H9 (cell line): ENCODE measurements around the gene PTPRN2. TPM values are rescaled to one million over a fixed set of nuclear protein-coding genes. Genes with fewer than 3 reads are reported as not detected.

ENCODE experiments used
- DNase-seq: peaks from one replicate; pipeline ENCODE4 v3.0.0-alpha.2; 2017
- H2AFZ ChIP-seq: one replicate; pipeline ENCODE4 v1.6.1; 2013; ENCODE audit warnings: mild to moderate bottlenecking, low read length, control low read depth, moderate library complexity
- H2AK5ac ChIP-seq: 2 replicates; pipeline ENCODE4 v1.6.1; 2013; ENCODE audit warnings: low read length, control low read depth, mixed read lengths; ENCODE audit not compliant: insufficient read length
- H2BK120ac ChIP-seq: one replicate; pipeline ENCODE4 v1.6.1; 2013; ENCODE audit warnings: low read depth, mild to moderate bottlenecking, low read length, control low read depth, inconsistent platforms; ENCODE audit not compliant: poor library complexity, severe bottlenecking
- H2BK12ac ChIP-seq: 2 replicates; pipeline ENCODE4 v1.6.1; 2013; ENCODE audit warnings: low read length, control low read depth, mixed read lengths, low read depth; ENCODE audit not compliant: insufficient read length
- H2BK15ac ChIP-seq: 2 replicates; pipeline ENCODE4 v1.6.1; 2013; ENCODE audit warnings: low read depth, low read length, control low read depth
- H2BK20ac ChIP-seq: one replicate; pipeline ENCODE4 v1.6.1; 2013; ENCODE audit warnings: low read depth, mild to moderate bottlenecking, low read length, control low read depth, inconsistent platforms; ENCODE audit not compliant: poor library complexity, severe bottlenecking
- H2BK5ac ChIP-seq: 2 replicates; pipeline ENCODE4 v1.6.1; 2013; ENCODE audit warnings: low read length, control low read depth, mixed read lengths; ENCODE audit not compliant: insufficient read length
- H3K14ac ChIP-seq: 2 replicates; pipeline ENCODE4 v1.6.1; 2013; ENCODE audit warnings: low read length, control low read depth; ENCODE audit not compliant: insufficient read depth
- H3K18ac ChIP-seq: 2 replicates; pipeline ENCODE4 v1.6.1; 2013; ENCODE audit warnings: low read depth, mild to moderate bottlenecking, mixed read lengths, low read length, control low read depth; ENCODE audit not compliant: insufficient read length
- H3K23ac ChIP-seq: 2 replicates; pipeline ENCODE4 v1.6.1; 2013; ENCODE audit warnings: low read length, control low read depth, mixed read lengths, low read depth; ENCODE audit not compliant: insufficient read length
- H3K23me2 ChIP-seq: 2 replicates; pipeline ENCODE4 v1.6.1; 2013; ENCODE audit warnings: low read depth, mild to moderate bottlenecking, mixed read lengths, low read length, control low read depth; ENCODE audit not compliant: insufficient read length, poor library complexity, severe bottlenecking
- H3K27ac ChIP-seq: 2 replicates; pipeline ENCODE4 v1.5.1; 2013; ENCODE audit warnings: low read length, control low read depth, mixed read lengths, low read depth; ENCODE audit not compliant: insufficient read length
- H3K27me3 ChIP-seq: 2 replicates; pipeline ENCODE4 v1.6.1; 2013; ENCODE audit warnings: low read length, control low read depth, inconsistent platforms; ENCODE audit not compliant: insufficient read depth
- H3K4ac ChIP-seq: 2 replicates; pipeline ENCODE4 v1.6.1; 2013; ENCODE audit warnings: low read depth, mild to moderate bottlenecking, control low read depth, inconsistent platforms, low read length, moderate library complexity
- H3K4me1 ChIP-seq: 2 replicates; pipeline ENCODE4 v1.6.1; 2013; ENCODE audit warnings: low read length, control low read depth, inconsistent platforms; ENCODE audit not compliant: insufficient read depth
- H3K4me2 ChIP-seq: 2 replicates; pipeline ENCODE4 v1.6.1; 2013; ENCODE audit warnings: low read length, control low read depth, mixed read lengths; ENCODE audit not compliant: insufficient read length, insufficient read depth
- H3K56ac ChIP-seq: 2 replicates; pipeline ENCODE4 v1.6.1; 2013; ENCODE audit warnings: low read depth, mild to moderate bottlenecking, mixed read lengths, low read length, control low read depth; ENCODE audit not compliant: insufficient read length
- H3K79me1 ChIP-seq: 2 replicates; pipeline ENCODE4 v1.6.1; 2013; ENCODE audit warnings: low read depth, mild to moderate bottlenecking, moderate library complexity, low read length, control low read depth, inconsistent platforms; ENCODE audit not compliant: insufficient read depth, poor library complexity, severe bottlenecking
- H3K79me2 ChIP-seq: 2 replicates; pipeline ENCODE4 v1.6.1; 2013; ENCODE audit warnings: low read length, control low read depth, inconsistent platforms; ENCODE audit not compliant: insufficient read depth
- H3K9ac ChIP-seq: 2 replicates; pipeline ENCODE4 v1.6.1; 2013; ENCODE audit warnings: low read length, control low read depth, mixed read lengths; ENCODE audit not compliant: insufficient read length; ENCODE audit errors: extremely low read depth
- H3K9me3 ChIP-seq: one replicate; pipeline ENCODE4 v1.6.1; 2013; ENCODE audit warnings: low read depth, low read length, inconsistent platforms; ENCODE audit not compliant: control insufficient read depth
- H3T11ph ChIP-seq: one replicate; pipeline ENCODE4 v1.6.1; 2013; ENCODE audit warnings: mild to moderate bottlenecking, low read length, control low read depth, inconsistent platforms
- H4K20me1 ChIP-seq: one replicate; pipeline ENCODE4 v1.6.1; 2013; ENCODE audit not compliant: control insufficient read depth, insufficient read length, insufficient read depth
- H4K5ac ChIP-seq: 2 replicates; pipeline ENCODE4 v1.6.1; 2013; ENCODE audit warnings: low read depth, mild to moderate bottlenecking, mixed read lengths, low read length, control low read depth; ENCODE audit not compliant: insufficient read length
- H4K8ac ChIP-seq: replicated peaks from 2 replicates; pipeline ENCODE4 v1.6.1; 2013; ENCODE audit warnings: low read length, control low read depth, mixed read lengths, low read depth; ENCODE audit not compliant: insufficient read length
- H4K91ac ChIP-seq: 2 replicates; pipeline ENCODE4 v1.6.1; 2013; ENCODE audit warnings: low read depth, mild to moderate bottlenecking, moderate library complexity, mixed read lengths, low read length, control low read depth; ENCODE audit not compliant: insufficient read length
- H3K27ac Mint-ChIP-seq, 3 experiments: 2 replicates in 2 of 3; 3 replicates in 1 of 3; pipeline ENCODE4 v1.8.0; 2020 to 2021; ENCODE audit warnings: mixed read lengths in 3 of 3, mild to moderate bottlenecking in 1 of 3, moderate library complexity in 1 of 3
- H3K27me3 Mint-ChIP-seq: 2 replicates; pipeline ENCODE4 v1.8.0; 2021; ENCODE audit warnings: low read depth, mild to moderate bottlenecking, moderate library complexity, mixed read lengths
- H3K36me3 Mint-ChIP-seq, 3 experiments: 2 replicates in 2 of 3; 3 replicates in 1 of 3; pipeline ENCODE4 v1.8.0; 2020 to 2021; ENCODE audit warnings: low read depth in 3 of 3, mixed read lengths in 3 of 3; ENCODE audit not compliant: insufficient read depth in 1 of 3
- H3K4me1 Mint-ChIP-seq, 2 experiments: 2 replicates each; pipeline ENCODE4 v1.8.0; 2020; ENCODE audit warnings: mixed read lengths in 2 of 2
- H3K4me3 Mint-ChIP-seq, 2 experiments: 2 replicates in 1 of 2; 3 replicates in 1 of 2; pipeline ENCODE4 v1.8.0; 2020 to 2021; ENCODE audit warnings: mild to moderate bottlenecking in 2 of 2, mixed read lengths in 2 of 2, moderate library complexity in 1 of 2
- H3K9me3 Mint-ChIP-seq, 2 experiments: 2 replicates in 1 of 2; 3 replicates in 1 of 2; pipeline ENCODE4 v1.8.0; 2020; ENCODE audit warnings: mild to moderate bottlenecking in 2 of 2, mixed read lengths in 2 of 2, moderate library complexity in 1 of 2
- CTCF ChIP-seq: fragments of 200-600 bp; sonication (generic); conservative IDR thresholded peaks from 3 replicates; pipeline ENCODE4 v1.8.0; 2021; ENCODE audit warnings: antibody characterized with exemption, mild to moderate bottlenecking
- WGBS: extraction: QIAGEN DNeasy Blood & Tissue Kit; methylation state at CpG from one replicate; pipeline ENCODE4 v1.1.7; 2013; ENCODE audit warnings: missing lambda C conversion rate, low lambda C conversion rate, mixed read lengths; ENCODE audit not compliant: insufficient read length; ENCODE audit errors: extremely low coverage; 5-methylcytosine and 5-hydroxymethylcytosine counted together
- total RNA-seq: library from RNA; stranded (reverse); gene quantifications from 2 replicates; pipeline ENCODE4 v1.2.1, GENCODE V29; 2021

PTPRN2 gene
- total RNA-seq, 1 experiment from 2014 or later: 5.2 TPM

- Mint-ChIP-seq H3K36me3 (peaks cover 9 to 45% (median 26%) of the 10 kb centered on the region in 3 experiments), H3K27ac (no peak overlapping the region), H3K4me1 (no peaks in the 10 kb centered on the region), H3K27me3 (peaks cover 19% of the 10 kb centered on the region), H3K4me3 (no peak overlapping the region), H3K9me3 (peaks cover 51 to 59% of the 10 kb centered on the region in 2 experiments)
- no peak overlapping the region for H2BK12ac ChIP-seq
- no peak overlapping the region for H3K4me2 ChIP-seq
- H2BK15ac ChIP-seq: no peak overlapping the region
- H4K91ac ChIP-seq: no peak overlapping the region
- no peak overlapping the region for H3K18ac ChIP-seq
- no peak overlapping the region for H3K56ac ChIP-seq
- no peak overlapping the region for H3K14ac ChIP-seq
- no peak overlapping the region for H3K9ac ChIP-seq
- no peak overlapping the region for H4K5ac ChIP-seq
- H3K4ac ChIP-seq: no peak overlapping the region
- WGBS: no CpG with 5 or more reads among the region's 2 CpGs
- H3K79me2 ChIP-seq: no peaks in the 10 kb centered on the region
- H2BK20ac ChIP-seq: no peak overlapping the region
- no peaks in the 10 kb centered on the region for H4K20me1 ChIP-seq
- H3K79me1 ChIP-seq: no peaks in the 10 kb centered on the region
- DNase-seq: no peak
- no peak overlapping the region for H2BK5ac ChIP-seq
- no peak overlapping the region for H2AK5ac ChIP-seq
- no peak overlapping the region for H3K27ac ChIP-seq
- no peak overlapping the region for H2BK120ac ChIP-seq
- peaks cover 49% of the 10 kb centered on the region for H3K9me3 ChIP-seq
- no peak overlapping the region for H3T11ph ChIP-seq
- H4K8ac ChIP-seq: no peak overlapping the region
- no peaks in the 10 kb centered on the region for H3K4me1 ChIP-seq
- no peak overlapping the region for H3K23ac ChIP-seq
- H2AFZ ChIP-seq: no peak overlapping the region
- no peak for TF ChIP-seq CTCF
- H3K27me3 ChIP-seq: no peaks in the 10 kb centered on the region
- H3K23me2 ChIP-seq: no peaks in the 10 kb centered on the region
Measured at GRCh38 chr7:157969995-157970394, 617.6 kb downstream of the PTPRN2 start.
